ENCODE results near the gene ANKH. TPM values are rescaled to one million over a fixed set of nuclear protein-coding genes. Genes with fewer than 3 reads are reported as not detected.

Gene ANKH
- total RNA-seq, 2 donors from 2014 or later = 37.2 to 95.4 TPM

- ATAC-seq = peak; percentile 92 to 93
Measured at GRCh38 chr5:14664270-14665100, 207.1 kb downstream of the ANKH start, which contains the start of gene OTULIN. Gene OTULIN, plus strand, starts transcription at chr5:14664718. Its CDS starts 108 bp downstream, at chr5:14664826.

GRCh38 chr5:14663734-14664269 lies 207.8 kb downstream of the ANKH start:
- H3K27ac Mint-ChIP-seq = peak overlapping the region; percentile 92 to 97
- ATAC-seq (peak; percentile 18 to 21), DNase-seq (ENCODE audit: low spot score) (peak; percentile 65)
- no peaks in the 10 kb centered on the region for H3K27me3 Mint-ChIP-seq
- peaks cover 57 to 69% of the 10 kb centered on the region in 2 donors for H3K4me1 Mint-ChIP-seq (ENCODE audit: low read depth in 2 of 2)
- H3K9me3 Mint-ChIP-seq = peaks cover 3% of the 10 kb centered on the region
- peaks cover 25% of the 10 kb centered on the region for H3K36me3 Mint-ChIP-seq
- H3K4me3 Mint-ChIP-seq = peak overlapping the region; percentile 91

More at GRCh38 chr5:14664270-14665100, 207.1 kb downstream of the ANKH start, which contains the start of gene OTULIN:
- peaks cover 3% of the 10 kb centered on the region for H3K9me3 Mint-ChIP-seq
- no peaks in the 10 kb centered on the region for H3K27me3 Mint-ChIP-seq
- DNase-seq (ENCODE audit: low spot score) = peak; percentile 99
- peak within 1 kb of the TSS; percentile 97 for H3K4me3 Mint-ChIP-seq
- H3K4me1 Mint-ChIP-seq (ENCODE audit: low read depth in 2 of 2) = peaks cover 57 to 69% of the 10 kb centered on the region in 2 donors
- H3K27ac Mint-ChIP-seq = peak within 1 kb of the TSS; percentile 92 to 98
- peaks cover 25% of the 10 kb centered on the region for H3K36me3 Mint-ChIP-seq

DNA sequence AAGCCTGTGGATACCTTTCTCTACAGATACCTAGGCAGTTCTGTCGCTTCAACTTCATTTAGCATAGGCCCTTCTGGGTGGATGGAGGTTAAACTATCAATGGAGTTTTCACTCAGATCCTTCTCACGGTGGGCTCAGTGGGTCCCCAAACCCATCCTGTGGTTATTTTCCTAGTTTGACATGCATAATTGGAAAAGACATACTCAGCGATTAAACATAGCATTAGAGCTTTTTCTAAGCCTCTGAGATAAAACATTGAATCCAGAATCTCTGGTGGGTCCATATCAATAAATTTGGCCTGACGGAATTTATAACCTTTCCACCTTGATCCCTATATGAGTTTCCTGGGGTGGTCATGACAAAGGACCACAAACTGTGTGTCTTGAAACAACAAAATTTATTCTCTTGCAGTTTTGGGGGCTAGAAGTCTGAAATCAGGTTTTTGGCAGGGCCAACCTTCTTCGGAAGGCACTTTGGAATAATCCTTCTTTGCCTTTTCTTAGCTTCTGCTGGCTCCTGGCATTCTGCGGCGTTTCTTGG lies 208.8 kb downstream of the ANKH start:
- peaks cover 17% of the 10 kb centered on the region for H3K36me3 Mint-ChIP-seq
- peaks cover 49 to 58% of the 10 kb centered on the region in 2 donors for H3K4me1 Mint-ChIP-seq (ENCODE audit: low read depth in 2 of 2)
- ATAC-seq (no peak), DNase-seq (ENCODE audit: low spot score) (no peak)
- H3K27ac Mint-ChIP-seq = peak overlapping the region; percentile 92 to 97
- H3K27me3 Mint-ChIP-seq = no peaks in the 10 kb centered on the region
- H3K4me3 Mint-ChIP-seq = peak overlapping the region; percentile 91
- H3K9me3 Mint-ChIP-seq = peaks cover 3% of the 10 kb centered on the region

- ATAC-seq = no peak
- Mint-ChIP-seq H3K36me3 (peaks cover 4% of the 10 kb centered on the region), H3K27me3 (no peaks in the 10 kb centered on the region), H3K27ac (peak overlapping the region; percentile 23 to 33), H3K9me3 (peaks cover 3% of the 10 kb centered on the region), H3K4me1 (ENCODE audit: low read depth in 2 of 2) (peaks cover 40 to 51% of the 10 kb centered on the region in 2 donors), H3K4me3 (peak overlapping the region; percentile 11)
- DNase-seq (ENCODE audit: low spot score) = no peak
Measured at GRCh38 chr5:14660833-14661232, 210.7 kb downstream of the ANKH start.

- peak overlapping the region; percentile 33 to 69 for H3K27ac Mint-ChIP-seq
- no peak for DNase-seq (ENCODE audit: low spot score)
- no peaks in the 10 kb centered on the region for H3K36me3 Mint-ChIP-seq
- H3K4me3 Mint-ChIP-seq = no peak overlapping the region
- peaks cover 36 to 49% of the 10 kb centered on the region in 2 donors for H3K4me1 Mint-ChIP-seq (ENCODE audit: low read depth in 2 of 2)
- no peak for ATAC-seq
- peaks cover 3% of the 10 kb centered on the region for H3K9me3 Mint-ChIP-seq
- no peaks in the 10 kb centered on the region for H3K27me3 Mint-ChIP-seq
Measured at GRCh38 chr5:14659821-14660607, 211.6 kb downstream of the ANKH start.

DNA sequence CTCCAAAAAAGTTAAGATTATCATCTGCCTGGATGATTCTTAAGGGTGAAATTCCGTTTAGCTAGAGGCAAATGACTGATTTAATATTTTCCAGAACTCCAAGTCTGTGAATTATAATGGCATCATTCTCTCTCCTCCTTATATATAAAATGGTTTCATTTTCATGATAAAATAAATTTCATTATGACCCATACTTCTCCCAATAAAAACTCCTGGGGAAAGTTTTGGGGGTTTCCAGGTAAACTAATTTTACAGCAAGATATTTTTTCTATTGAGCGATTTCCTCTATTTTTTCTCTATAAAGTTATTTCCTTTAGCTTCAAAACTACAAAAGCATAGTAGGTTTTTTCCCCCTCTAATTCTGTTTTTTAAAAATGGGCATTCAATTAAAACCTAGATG lies 214.7 kb downstream of the ANKH start:
- Mint-ChIP-seq H3K4me3 (no peak overlapping the region), H3K4me1 (ENCODE audit: low read depth in 2 of 2) (peaks cover 25 to 26% of the 10 kb centered on the region in 2 donors), H3K9me3 (peaks cover 3% of the 10 kb centered on the region), H3K36me3 (no peaks in the 10 kb centered on the region), H3K27me3 (peaks cover 0 to 5% of the 10 kb centered on the region in 2 donors), H3K27ac (peak overlapping the region; percentile 33 to 60)
- ATAC-seq (no peak), DNase-seq (ENCODE audit: low spot score) (no peak)

- H3K4me1 Mint-ChIP-seq (ENCODE audit: low read depth in 2 of 2) = peaks cover 13 to 17% of the 10 kb centered on the region in 2 donors
- no peaks in the 10 kb centered on the region for H3K9me3 Mint-ChIP-seq
- ATAC-seq (peak in 1 of 2 donors; percentile 17), DNase-seq (ENCODE audit: low spot score) (no peak)
- peaks cover 7 to 14% of the 10 kb centered on the region in 2 donors for H3K27me3 Mint-ChIP-seq
- no peak overlapping the region for H3K4me3 Mint-ChIP-seq
- H3K27ac Mint-ChIP-seq = peak overlapping the region in 1 of 2 donors; percentile 60
- no peaks in the 10 kb centered on the region for H3K36me3 Mint-ChIP-seq
Measured at GRCh38 chr5:14655146-14655741, 216.3 kb downstream of the ANKH start.

Other genes with a start within 250 kb of the ANKH start
- gene OTULIN, start 207.1 kb downstream of the ANKH start, total RNA-seq = 100 to 1,000 TPM; 111 to 135 TPM

Measured in natural killer cell treated with Interleukin-12 subunit alpha and Interleukin-12 subunit beta and Interleukin-15 and Interleukin-18, amount 100 ng/mL, for 72 hours (primary cell).